ENCODE measurements around the gene GPR39. TPM values are rescaled to one million over a fixed set of nuclear protein-coding genes. Genes with fewer than 3 reads are reported as not detected.

The GPR39 gene
- total RNA-seq, 2 experiments from 2014 or later, result not detected

DNA sequence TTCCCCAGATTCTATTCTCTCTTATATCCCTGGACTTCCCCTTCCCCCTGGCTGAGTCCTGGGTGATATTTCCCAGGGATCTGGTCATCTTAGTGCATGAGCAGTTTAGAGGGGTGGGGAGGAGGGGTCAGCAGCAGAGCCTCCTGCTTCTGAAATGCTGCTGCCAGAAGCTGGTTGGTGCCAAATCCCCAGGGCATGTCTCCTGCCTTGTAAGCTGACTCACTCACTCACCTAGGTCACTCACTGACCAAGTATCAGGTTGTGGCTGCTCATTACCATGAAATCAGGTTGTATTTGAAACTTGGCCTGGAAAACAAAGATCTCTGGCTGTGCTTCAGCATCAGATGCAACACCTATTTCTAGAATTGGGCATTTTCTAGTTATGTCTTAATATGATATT, 14.3 kb downstream of the GPR39 start:
- Mint-ChIP-seq H3K36me3 (ENCODE audit: low read depth) (no peaks in the 10 kb centered on the region), H3K4me3 (no peak overlapping the region), H3K27ac (no peak overlapping the region), H3K9me3 (peaks cover 2% of the 10 kb centered on the region), H3K4me1 (ENCODE audit: low read depth) (no peaks in the 10 kb centered on the region), H3K27me3 (peaks cover 5% of the 10 kb centered on the region)
- TF ChIP-seq, protein P1, sequence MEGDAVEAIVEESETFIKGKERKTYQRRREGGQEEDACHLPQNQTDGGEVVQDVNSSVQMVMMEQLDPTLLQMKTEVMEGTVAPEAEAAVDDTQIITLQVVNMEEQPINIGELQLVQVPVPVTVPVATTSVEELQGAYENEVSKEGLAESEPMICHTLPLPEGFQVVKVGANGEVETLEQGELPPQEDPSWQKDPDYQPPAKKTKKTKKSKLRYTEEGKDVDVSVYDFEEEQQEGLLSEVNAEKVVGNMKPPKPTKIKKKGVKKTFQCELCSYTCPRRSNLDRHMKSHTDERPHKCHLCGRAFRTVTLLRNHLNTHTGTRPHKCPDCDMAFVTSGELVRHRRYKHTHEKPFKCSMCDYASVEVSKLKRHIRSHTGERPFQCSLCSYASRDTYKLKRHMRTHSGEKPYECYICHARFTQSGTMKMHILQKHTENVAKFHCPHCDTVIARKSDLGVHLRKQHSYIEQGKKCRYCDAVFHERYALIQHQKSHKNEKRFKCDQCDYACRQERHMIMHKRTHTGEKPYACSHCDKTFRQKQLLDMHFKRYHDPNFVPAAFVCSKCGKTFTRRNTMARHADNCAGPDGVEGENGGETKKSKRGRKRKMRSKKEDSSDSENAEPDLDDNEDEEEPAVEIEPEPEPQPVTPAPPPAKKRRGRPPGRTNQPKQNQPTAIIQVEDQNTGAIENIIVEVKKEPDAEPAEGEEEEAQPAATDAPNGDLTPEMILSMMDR (IDR thresholded peaks at IDR 0.05), result no peak
- ChIA-PET CTCF (no interaction called here), POLR2A (no interaction called here)
- intact Hi-C loops (cut with micrococcal nuclease), result no loop called here
- ATAC-seq (no peak), DNase-seq (no peak)

DNA sequence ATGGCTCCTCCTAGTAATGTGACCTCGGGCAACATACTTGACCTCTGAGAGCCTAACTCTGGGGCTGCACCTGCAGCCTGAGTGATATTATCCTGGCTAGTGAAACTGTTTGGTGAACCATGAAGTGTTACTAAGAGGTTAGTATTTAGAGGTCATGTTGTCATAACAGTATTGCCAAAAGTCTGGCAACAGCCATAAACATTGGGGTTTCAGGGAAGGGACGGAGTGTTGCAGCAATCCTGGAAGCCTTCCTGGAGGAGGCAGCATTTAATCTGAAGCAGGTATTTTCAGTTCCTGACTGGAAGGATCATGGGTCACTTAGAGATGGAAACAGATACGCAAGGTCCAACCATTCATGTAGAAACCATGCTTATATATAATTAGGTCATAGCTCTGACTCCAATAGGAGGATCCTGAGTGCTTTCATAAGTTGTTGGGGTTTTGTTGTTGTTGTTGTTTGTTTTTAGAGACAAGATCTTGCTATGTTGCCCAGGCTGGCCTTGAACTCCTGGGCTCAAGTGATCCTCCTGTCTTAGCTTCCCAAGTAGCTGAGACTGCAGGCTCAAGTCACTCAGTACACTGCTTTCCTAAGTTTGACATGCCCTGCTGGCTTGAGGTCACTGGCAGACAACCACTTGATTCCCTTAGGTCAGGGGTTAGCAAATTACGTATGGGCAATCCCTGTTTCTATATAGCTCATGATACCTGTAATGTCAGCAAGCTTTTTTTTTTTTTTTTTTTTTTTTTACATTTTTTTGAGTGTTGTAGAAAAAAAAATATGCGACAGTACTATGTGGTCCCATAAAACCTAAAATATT, 21.5 kb downstream of the GPR39 start:
- intact Hi-C loops (cut with micrococcal nuclease), result no loop called here

DNA sequence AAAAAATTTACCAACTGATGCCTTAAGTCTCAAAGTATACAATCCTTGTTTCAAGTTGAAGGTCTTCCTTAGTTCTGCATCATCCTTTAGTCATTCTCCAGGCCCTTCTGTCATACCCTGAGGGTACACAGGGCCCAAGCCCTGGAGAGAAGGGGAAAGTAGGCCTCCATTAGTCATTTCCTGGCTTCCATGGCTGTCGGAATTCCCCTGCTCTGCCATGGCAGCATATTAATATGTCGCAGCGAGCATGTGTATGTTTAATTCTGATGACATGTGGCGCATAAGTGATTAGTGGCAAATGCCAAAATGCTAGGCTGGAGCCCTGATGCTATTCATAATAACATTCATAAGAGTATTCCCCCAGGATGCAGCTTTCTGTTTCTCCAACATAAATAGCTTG, 22.1 kb downstream of the GPR39 start:
- H3K4me3 Mint-ChIP-seq, result no peak overlapping the region
- intact Hi-C loops (cut with micrococcal nuclease), result no loop called here
- peaks cover 2% of the 10 kb centered on the region for H3K4me1 Mint-ChIP-seq (ENCODE audit: low read depth)
- CTCF ChIA-PET, result interaction anchor here (1.0 kb wide), 1 partner anchor 14 kb away, joined by 3 read pairs; no protein-coding TSS in a partner anchor
- ATAC-seq (peak; percentile 61), DNase-seq (peak; percentile 17)
- POLR2A ChIA-PET, result no interaction called here
- H3K9me3 Mint-ChIP-seq, result no peaks in the 10 kb centered on the region
- no peak overlapping the region for H3K27ac Mint-ChIP-seq
- no peaks in the 10 kb centered on the region for H3K36me3 Mint-ChIP-seq (ENCODE audit: low read depth)
- TF ChIP-seq, protein P1 (IDR thresholded peaks at IDR 0.05), result no peak
- H3K27me3 Mint-ChIP-seq, result no peaks in the 10 kb centered on the region

More for the DNA sequence above, 21.5 kb downstream of the GPR39 start:
- Mint-ChIP-seq H3K27ac (no peak overlapping the region), H3K27me3 (no peaks in the 10 kb centered on the region), H3K36me3 (ENCODE audit: low read depth) (no peaks in the 10 kb centered on the region), H3K9me3 (no peaks in the 10 kb centered on the region), H3K4me3 (no peak overlapping the region), H3K4me1 (ENCODE audit: low read depth) (peaks cover 2% of the 10 kb centered on the region)
- no peak for ATAC-seq
- TF ChIP-seq, protein P1 (IDR thresholded peaks at IDR 0.05), result no peak
- ChIA-PET POLR2A (no interaction called here), CTCF (no interaction called here)
- DNase-seq, result no peak

DNA sequence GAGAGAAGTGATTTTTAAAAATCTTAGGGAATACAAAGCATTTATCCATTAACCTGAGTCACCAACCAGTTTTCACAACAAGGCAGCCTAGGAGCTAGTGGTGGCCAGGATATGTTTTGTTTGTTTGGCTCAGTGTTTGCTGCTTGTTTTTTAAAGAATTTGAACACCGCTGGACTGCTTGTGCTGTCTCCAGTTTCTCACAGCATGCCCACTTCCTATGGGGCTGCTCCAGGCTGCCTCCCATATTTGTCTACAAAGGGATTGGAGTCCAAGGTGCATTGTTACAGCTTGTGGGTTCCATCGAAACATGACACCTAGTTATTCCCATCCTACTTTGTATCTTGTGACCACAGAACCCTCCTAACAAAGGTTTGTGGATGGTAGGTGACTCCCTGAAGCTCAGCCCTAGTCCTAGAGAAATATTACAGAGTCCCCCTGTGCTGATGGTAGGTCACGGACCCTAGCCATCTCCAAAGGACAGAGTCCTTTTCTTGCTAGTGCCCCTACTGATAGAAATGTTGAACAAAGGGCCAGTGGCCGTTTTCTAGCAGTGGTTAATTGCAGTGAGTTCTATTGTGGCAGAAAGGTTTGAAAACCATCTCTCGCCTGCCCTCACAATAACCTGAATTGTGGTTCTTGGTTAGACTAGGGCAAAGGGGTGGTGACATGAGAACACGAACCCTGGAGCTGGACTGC, 23.2 kb downstream of the GPR39 start:
- no peaks in the 10 kb centered on the region for H3K27me3 Mint-ChIP-seq
- intact Hi-C loops (cut with micrococcal nuclease), result no loop called here
- no peaks in the 10 kb centered on the region for H3K36me3 Mint-ChIP-seq (ENCODE audit: low read depth)
- H3K4me1 Mint-ChIP-seq (ENCODE audit: low read depth), result peaks cover 2% of the 10 kb centered on the region
- H3K9me3 Mint-ChIP-seq, result no peaks in the 10 kb centered on the region
- TF ChIP-seq, protein P1 (IDR thresholded peaks at IDR 0.05), result no peak
- DNase-seq, result no peak
- no peak overlapping the region for H3K4me3 Mint-ChIP-seq
- H3K27ac Mint-ChIP-seq, result no peak overlapping the region
- ChIA-PET POLR2A (no interaction called here), CTCF (interaction anchor here (1.0 kb wide), 1 partner anchor 15 kb away, joined by 3 read pairs; no protein-coding TSS in a partner anchor)
- no peak for ATAC-seq

DNA sequence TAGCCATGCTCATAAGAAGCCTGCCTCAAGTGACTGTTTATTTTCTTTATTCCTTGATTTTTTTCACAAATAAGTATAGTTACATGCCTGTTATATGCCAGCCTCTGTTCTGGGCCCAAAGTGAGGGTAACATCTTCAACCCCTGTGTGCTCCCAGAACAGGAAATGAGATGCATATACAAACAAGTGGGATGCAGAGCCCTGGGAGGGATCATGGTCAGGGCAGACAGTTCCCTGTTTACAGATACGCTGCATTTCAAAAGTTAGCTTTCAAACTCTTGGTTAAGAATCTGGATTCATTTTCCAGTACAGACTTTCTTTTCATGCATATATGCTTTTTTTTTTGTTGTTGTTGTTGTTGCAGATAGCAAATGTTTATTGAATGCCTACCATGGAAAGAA, 24.4 kb downstream of the GPR39 start:
- H3K4me3 Mint-ChIP-seq, result no peak overlapping the region
- CTCF ChIA-PET, result no interaction called here
- no peaks in the 10 kb centered on the region for H3K9me3 Mint-ChIP-seq
- intact Hi-C loops (cut with micrococcal nuclease), result no loop called here
- no peaks in the 10 kb centered on the region for H3K27me3 Mint-ChIP-seq
- POLR2A ChIA-PET, result interaction anchor here (0.6 kb wide), 1 partner anchor 427 kb away, joined by 3 read pairs; no protein-coding TSS in a partner anchor
- DNase-seq (no peak), ATAC-seq (no peak)
- H3K4me1 Mint-ChIP-seq (ENCODE audit: low read depth), result peaks cover 2% of the 10 kb centered on the region
- no peak overlapping the region for H3K27ac Mint-ChIP-seq
- TF ChIP-seq, protein P1 (IDR thresholded peaks at IDR 0.05), result no peak
- no peaks in the 10 kb centered on the region for H3K36me3 Mint-ChIP-seq (ENCODE audit: low read depth)
